CD4-positive, alpha-beta T cell treated with Interleukin-6 for 4 hours (primary cell): ENCODE results near the gene CD6.
"Not testable (repeated sequence)": the region's sequence is repeated elsewhere in the genome, so short reads cannot be mapped to it uniquely, and the experiment has no call there.

Source experiments
- DNase-seq: peaks from one replicate; pipeline ENCODE4 v3.0.0-alpha.2; 2020; ENCODE audit warnings: mixed read lengths

The CD6 gene

GRCh38 chr11:61059260-61059752 is 87.8 kb downstream of the CD6 start:
- DNase-seq: no peak

GRCh38 chr11:61061081-61061826 is 89.8 kb downstream of the CD6 start:
- peak; percentile 82 for DNase-seq

- DNase-seq: no peak
Observed at GRCh38 chr11:61062181-61062930, 90.9 kb downstream of the CD6 start.

GRCh38 chr11:61065236-61065635 is 93.8 kb downstream of the CD6 start:
- not testable (repeated sequence) for DNase-seq

- DNase-seq: peak; percentile 60
Observed at GRCh38 chr11:61065955-61066638, 94.6 kb downstream of the CD6 start.

- DNase-seq: no peak
Observed at GRCh38 chr11:61066645-61067044, 95.2 kb downstream of the CD6 start.

GRCh38 chr11:61067782-61068446 is 96.4 kb downstream of the CD6 start:
- no peak for DNase-seq

- no peak for DNase-seq
Observed at GRCh38 chr11:61068581-61068980, 97.1 kb downstream of the CD6 start.

- DNase-seq: no peak
Observed at GRCh38 chr11:61069427-61069826, 97.9 kb downstream of the CD6 start.
